GM19025 (cell line): ENCODE data around the gene POLK.

Source experiments
- ATAC-seq: cut with Tn5 transposase; IDR thresholded peaks from one replicate; pipeline ENCODE4 v1.9.1; 2021; ENCODE audit warnings: mild to moderate bottlenecking, low read depth, moderate library complexity; ENCODE audit not compliant: unreplicated experiment

POLK gene

GRCh38 chr5:75637949-75638348 lies 126.3 kb downstream of the POLK start:
- no peak for ATAC-seq

- no peak for ATAC-seq
Measured at GRCh38 chr5:75639535-75640311, 128.0 kb downstream of the POLK start.

- no peak for ATAC-seq
Measured at GRCh38 chr5:75640395-75640794, 128.7 kb downstream of the POLK start.

GRCh38 chr5:75640826-75641225 lies 129.1 kb downstream of the POLK start:
- ATAC-seq, result no peak

- ATAC-seq, result no peak
Measured at GRCh38 chr5:75648712-75649111, 137.0 kb downstream of the POLK start.
